ENCODE measurements around the gene CTRB2.

The CTRB2 gene

GRCh38 chr16:75196836-75197235, 10.1 kb downstream of the CTRB2 start:
- DNase-seq (ENCODE audit: low read depth), result no peak
- in situ Hi-C loops (cut with HindIII; ENCODE audit: low sequenced_read_pairs), result loop anchor here (5.0 kb wide), 1 partner anchor 40 kb away; no protein-coding TSS in a partner anchor
- TF ChIP-seq CTCF (IDR thresholded peaks at IDR 0.05; ENCODE audit: low read depth, low read length, missing control alignments), result no peak
- no peak overlapping the region for H3K4me3 ChIP-seq (ENCODE audit: low read depth, low read length)

GRCh38 chr16:75195811-75196790, 10.9 kb downstream of the CTRB2 start:
- no peak overlapping the region for H3K4me3 ChIP-seq (ENCODE audit: low read depth, low read length)
- in situ Hi-C loops (cut with HindIII; ENCODE audit: low sequenced_read_pairs), result loop anchor here (5.0 kb wide), 1 partner anchor 41 kb away; no protein-coding TSS in a partner anchor
- no peak for DNase-seq (ENCODE audit: low read depth)
- no peak for TF ChIP-seq CTCF (IDR thresholded peaks at IDR 0.05; ENCODE audit: low read depth, low read length, missing control alignments)

GRCh38 chr16:75193730-75194444, 13.1 kb downstream of the CTRB2 start:
- in situ Hi-C loops (cut with HindIII; ENCODE audit: low sequenced_read_pairs), result no loop called here
- no peak for DNase-seq (ENCODE audit: low read depth)
- TF ChIP-seq CTCF (IDR thresholded peaks at IDR 0.05; ENCODE audit: low read depth, low read length, missing control alignments), result no peak
- no peak overlapping the region for H3K4me3 ChIP-seq (ENCODE audit: low read depth, low read length)

- in situ Hi-C loops (cut with HindIII; ENCODE audit: low sequenced_read_pairs), result no loop called here
- H3K4me3 ChIP-seq (ENCODE audit: low read depth, low read length), result no peak overlapping the region
- no peak for DNase-seq (ENCODE audit: low read depth)
- no peak for TF ChIP-seq CTCF (IDR thresholded peaks at IDR 0.05; ENCODE audit: low read depth, low read length, missing control alignments)
These were observed 13.7 kb downstream of the CTRB2 start for GRCh38 chr16:75193265-75193650.

GRCh38 chr16:75192606-75193264, 14.2 kb downstream of the CTRB2 start:
- in situ Hi-C loops (cut with HindIII; ENCODE audit: low sequenced_read_pairs), result no loop called here
- no peak overlapping the region for H3K4me3 ChIP-seq (ENCODE audit: low read depth, low read length)
- no peak for DNase-seq (ENCODE audit: low read depth)
- TF ChIP-seq CTCF (IDR thresholded peaks at IDR 0.05; ENCODE audit: low read depth, low read length, missing control alignments), result no peak

GRCh38 chr16:75189638-75190245, 17.2 kb downstream of the CTRB2 start:
- DNase-seq (ENCODE audit: low read depth), result no peak
- no peak overlapping the region for H3K4me3 ChIP-seq (ENCODE audit: low read depth, low read length)
- in situ Hi-C loops (cut with HindIII; ENCODE audit: low sequenced_read_pairs), result no loop called here

More at GRCh38 chr16:75189638-75190245, 17.2 kb downstream of the CTRB2 start:
- no peak for TF ChIP-seq CTCF (IDR thresholded peaks at IDR 0.05; ENCODE audit: low read depth, low read length, missing control alignments)

Measured in astrocyte of the cerebellum (primary cell).